DMS79 (cell line): ENCODE data around the gene SENP5.

Experiments
- DNase-seq: peaks from one replicate; lab custom pipeline; 2025; lab: John Stamatoyannopoulos, UW

The SENP5 gene

DNA sequence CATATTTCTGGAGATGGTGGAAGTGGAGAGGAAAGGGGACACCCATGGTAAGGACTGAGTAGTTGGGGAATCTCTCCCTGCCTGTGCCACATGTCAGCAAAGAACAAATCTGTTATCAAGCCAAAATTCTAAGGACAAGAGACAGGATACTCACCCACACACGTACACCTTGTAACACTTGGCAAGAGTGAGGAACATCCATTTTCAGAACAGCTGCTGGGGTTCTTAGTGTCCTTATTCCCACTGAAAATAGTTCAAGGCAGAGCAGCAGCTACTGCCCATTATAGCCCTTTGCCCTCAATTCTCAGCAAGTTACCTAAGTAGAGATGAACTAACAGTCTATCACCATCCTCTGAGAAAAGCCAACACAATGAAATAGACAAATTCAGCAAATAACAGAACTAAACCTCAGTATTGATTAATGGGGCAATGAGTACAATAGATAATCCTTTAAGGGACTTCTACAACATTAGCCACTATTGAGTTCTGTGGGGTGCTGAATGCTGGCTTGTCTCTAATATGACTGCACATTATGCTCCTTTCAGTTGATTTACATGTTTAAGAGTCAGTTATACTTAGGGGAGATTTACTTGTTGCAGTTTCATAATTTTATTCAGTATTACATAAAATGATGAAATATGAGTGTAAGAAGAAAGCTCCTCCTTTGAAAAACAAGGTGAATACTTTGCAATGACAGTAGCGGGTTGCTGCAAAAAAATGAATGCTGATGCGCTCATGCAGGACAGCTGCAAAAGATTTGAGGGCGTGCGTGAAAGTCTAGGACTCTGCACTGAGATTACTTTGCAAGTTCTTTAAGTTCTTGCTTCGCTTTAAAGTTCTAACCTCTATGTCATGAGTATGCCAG is 22.4 kb downstream of the SENP5 start:
- DNase-seq: no peak

DNA sequence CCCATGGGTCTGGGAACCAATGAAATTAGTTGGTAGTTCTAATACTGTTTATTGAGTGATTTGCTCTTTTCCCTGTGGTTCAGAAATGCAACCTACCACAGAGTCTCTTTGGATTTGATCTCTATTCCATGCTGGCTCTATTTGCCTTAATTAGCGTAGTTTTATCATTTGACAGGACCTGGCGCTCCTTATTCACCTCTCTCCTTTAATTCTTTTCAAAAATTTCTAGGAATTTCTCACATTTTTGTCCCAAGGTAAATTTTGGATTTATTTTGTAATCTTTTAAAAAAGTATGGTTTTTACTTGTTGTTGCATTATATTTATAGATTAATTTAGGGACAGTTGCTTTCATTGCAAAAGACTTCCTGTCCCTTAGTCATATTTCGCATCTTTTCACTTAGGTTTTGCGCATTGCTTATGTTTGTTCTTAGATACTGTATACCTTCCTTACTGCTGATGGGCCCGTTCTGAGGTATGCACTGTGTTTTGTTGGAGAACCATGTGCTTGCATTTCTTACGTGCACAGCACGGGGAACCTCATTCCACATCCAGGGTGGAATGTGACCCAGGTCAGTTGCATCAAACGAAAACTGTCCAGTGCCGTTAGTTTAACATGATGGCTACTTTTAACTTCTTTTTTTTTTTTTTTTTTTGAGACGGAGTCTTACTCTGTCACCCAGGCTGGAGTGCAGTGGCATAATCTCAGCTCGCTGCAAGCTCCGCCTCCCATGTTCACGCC is 27.0 kb downstream of the SENP5 start:
- no peak for DNase-seq

DNA sequence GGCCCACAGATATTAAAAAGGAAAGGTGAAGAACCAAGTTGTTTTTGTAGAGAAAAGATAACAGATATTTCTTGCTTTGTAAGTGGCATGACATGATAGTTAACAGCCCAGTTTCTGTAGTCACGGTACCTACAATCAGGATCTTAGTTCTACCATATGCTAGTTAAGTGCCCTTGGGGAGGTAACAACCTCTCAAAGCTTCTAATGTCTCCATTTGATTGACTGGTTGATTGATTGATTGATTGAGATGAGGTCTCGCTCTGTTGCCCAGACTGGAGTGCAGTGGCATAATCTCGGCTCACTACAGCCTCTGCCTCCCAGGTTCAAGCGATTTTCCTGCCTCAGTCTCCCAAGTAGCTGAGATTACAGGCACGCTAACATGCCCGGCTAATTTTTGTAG is 28.5 kb downstream of the SENP5 start:
- DNase-seq: no peak

- DNase-seq: no peak
Measured at GRCh38 chr3:196901768-196902167, 34.0 kb downstream of the SENP5 start.

- DNase-seq: no peak
Measured at GRCh38 chr3:196902296-196902695, 34.6 kb downstream of the SENP5 start.

DNA sequence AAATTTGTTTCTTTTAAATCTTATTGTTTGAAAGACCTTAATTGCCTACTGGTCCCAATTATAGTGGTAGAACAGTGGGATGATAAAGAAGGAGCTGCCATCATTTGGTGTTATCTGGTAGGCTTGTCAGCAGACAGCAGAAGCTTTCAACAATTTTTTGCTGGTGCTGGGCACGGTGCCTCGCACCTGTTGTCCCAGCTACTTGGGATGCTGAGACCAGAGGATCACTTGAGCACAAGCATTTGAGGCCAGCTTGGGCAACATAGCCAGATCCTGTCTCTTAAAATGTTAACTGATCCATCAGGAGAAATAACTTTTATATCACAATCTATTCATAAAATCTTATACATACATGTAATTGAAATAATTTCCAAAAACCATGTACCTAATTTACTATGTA is 36.0 kb downstream of the SENP5 start:
- DNase-seq: no peak

GRCh38 chr3:196914866-196915265 is 47.1 kb downstream of the SENP5 start:
- DNase-seq: no peak

DNA sequence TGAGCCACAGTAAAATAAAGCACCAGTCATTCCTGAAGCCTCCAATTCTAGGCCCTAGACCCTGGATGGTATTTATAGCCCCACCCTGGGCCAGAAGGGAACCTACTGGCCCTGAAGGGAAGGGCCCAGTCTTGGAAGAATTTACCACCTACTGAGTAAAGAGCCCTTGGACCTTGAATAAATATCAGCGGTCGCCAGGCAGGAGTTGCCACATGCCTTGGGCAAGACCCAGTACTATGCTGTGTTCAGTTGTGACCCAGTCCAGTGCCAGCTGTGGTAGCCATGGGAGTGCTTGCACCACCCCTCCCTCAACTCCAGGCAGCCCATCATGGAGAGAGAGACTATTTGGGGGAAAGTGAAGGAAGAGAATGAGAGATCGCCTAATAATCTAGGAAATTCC is 47.7 kb downstream of the SENP5 start:
- DNase-seq: no peak

DNA sequence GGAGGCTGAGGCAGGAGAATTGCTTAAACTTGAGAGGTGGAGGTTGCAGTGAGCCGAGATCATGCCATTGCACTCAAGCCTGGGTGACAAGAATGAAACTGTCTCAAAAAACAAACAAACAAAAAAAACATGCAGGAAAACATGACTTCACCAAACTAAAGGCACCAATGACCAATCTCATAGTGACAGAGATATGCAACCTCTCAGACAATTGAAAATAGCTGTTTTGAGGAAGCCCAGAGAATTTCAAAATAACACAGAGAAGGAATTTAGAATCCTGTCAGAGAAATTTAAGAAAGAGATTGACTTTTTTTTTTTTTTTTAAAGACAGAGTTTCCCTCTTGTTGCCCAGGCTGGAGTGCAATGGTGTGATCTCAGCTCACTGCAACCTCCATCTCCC is 48.5 kb downstream of the SENP5 start:
- no peak for DNase-seq

GRCh38 chr3:196916995-196917394 is 49.3 kb downstream of the SENP5 start:
- DNase-seq: no peak

GRCh38 chr3:196918968-196919367 is 51.2 kb downstream of the SENP5 start:
- DNase-seq: no peak

- no peak for DNase-seq
Measured at GRCh38 chr3:196920733-196921132, 53.0 kb downstream of the SENP5 start.

GRCh38 chr3:196927571-196928453 is 60.1 kb downstream of the SENP5 start:
- DNase-seq: no peak

DNA sequence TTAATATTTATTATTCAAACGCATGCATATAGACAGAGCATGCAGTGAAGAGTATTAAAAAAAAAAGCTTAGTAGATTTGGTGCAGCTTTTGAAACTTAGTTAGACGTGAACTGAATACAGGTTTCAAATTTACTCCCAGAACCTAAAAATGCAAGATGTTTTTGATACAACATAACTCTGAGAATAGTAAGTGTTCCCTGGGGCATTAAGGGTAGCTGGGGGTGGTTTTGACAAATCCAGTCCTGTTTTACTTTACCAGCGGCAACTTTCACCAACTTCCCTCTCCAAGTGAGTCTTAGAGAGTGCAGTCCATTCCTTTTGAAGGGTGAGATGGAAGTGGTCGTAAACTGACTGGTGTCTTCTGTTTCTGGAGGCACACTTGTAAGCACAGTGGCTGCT is 63.4 kb downstream of the SENP5 start:
- no peak for DNase-seq

GRCh38 chr3:196931828-196932587 is 64.3 kb downstream of the SENP5 start:
- no peak for DNase-seq

- no peak for DNase-seq
Measured at GRCh38 chr3:196932600-196932999, 64.9 kb downstream of the SENP5 start.

GRCh38 chr3:196936288-196936687 is 68.6 kb downstream of the SENP5 start:
- no peak for DNase-seq

DNA sequence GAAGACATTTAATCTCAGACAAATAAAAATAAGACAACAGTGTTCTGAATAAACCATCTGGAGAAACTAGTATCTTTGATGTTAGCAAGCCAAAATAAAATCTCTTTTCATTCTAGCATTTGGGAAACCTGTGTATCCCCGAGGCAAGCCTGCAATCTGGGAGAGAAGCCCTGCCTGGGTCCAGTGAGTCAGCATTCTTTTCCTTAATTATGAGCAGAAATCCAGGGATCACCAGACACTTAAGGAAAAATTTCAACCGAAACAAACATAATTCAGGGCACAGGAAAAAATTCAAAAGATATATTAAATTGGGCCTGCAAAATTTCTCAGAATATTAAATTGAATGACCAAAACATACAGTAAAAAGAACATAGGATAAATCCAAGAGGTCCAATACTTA is 70.4 kb downstream of the SENP5 start:
- DNase-seq: no peak

- no peak for DNase-seq
Measured at GRCh38 chr3:196938576-196938975, 70.9 kb downstream of the SENP5 start.

GRCh38 chr3:196941729-196942225 is 74.1 kb downstream of the SENP5 start:
- DNase-seq: peak; percentile 76

GRCh38 chr3:196942226-196942914 is 74.7 kb downstream of the SENP5 start, which contains the start of gene NCBP2:
Gene NCBP2, minus strand, starts transcription at chr3:196942528. Its CDS starts 25 bp downstream, at chr3:196942503.
- DNase-seq: peak; percentile 99
